HG03045 (cell line): ENCODE data around the gene FBN3.

Source experiments
- ATAC-seq: cut with Tn5 transposase; IDR thresholded peaks from one replicate; pipeline ENCODE4 v1.9.1; 2021; ENCODE audit warnings: mild to moderate bottlenecking, moderate library complexity; ENCODE audit not compliant: unreplicated experiment

Gene FBN3

DNA sequence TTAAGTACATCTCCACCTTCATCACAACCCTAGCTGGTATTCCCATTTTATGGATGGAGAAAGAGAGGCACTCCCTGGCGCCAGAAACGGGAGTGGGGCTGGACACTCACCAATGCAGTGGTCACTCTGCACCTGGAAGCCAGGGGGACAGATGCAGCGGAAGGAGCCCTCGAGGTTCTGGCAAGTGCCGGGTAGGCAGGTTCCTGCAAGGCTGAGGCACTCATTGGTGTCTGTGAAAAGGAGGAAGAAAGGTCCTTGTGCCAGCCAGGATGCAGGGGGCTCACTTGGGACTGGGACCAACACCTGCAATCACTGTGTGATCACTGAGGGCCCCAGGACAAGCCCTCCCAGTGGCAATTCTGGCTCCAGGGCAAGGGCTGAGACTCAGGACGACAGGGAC, 55.1 kb downstream of the FBN3 start:
- no peak for ATAC-seq

DNA sequence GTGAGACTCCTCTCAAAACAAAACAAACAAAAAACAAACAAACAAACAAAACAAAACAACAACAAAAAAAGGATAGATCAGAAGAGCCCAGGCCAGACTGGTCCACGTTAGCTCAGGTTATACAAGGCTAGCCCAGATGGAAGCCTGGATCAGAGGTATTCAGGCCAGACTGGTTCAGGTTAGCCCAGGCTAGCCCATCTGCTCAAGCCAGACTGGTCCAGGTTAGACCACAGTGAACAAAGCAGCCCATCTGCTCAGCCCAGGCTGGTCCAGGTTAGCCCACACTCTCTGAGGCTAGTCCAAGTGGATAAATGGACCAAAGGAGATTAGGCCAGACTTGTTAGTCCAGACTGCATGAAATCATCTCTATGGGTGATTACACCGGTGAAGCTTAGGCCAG, 55.7 kb downstream of the FBN3 start:
- no peak for ATAC-seq

DNA sequence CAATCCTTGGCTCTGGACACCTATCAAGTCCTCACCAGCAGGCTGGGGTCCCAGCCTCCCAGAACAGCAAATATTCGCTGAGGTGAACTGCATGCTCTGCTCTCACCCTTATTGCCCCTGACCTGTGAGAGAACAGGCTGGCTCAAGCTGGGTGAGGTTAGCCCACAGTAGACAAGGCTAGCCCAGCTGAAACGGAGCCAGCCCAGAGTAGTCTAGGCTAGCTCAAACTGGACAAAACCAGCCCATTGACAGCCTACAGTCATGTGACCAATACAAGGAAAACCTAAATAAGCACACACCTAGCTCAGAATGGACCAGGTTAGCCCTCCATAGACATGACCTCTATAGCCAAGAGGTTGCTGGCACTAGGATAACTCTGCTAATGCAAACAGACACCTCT, 58.4 kb downstream of the FBN3 start:
- ATAC-seq = no peak

GRCh38 chr19:8089664-8090601, 59.5 kb downstream of the FBN3 start:
- ATAC-seq = no peak

DNA sequence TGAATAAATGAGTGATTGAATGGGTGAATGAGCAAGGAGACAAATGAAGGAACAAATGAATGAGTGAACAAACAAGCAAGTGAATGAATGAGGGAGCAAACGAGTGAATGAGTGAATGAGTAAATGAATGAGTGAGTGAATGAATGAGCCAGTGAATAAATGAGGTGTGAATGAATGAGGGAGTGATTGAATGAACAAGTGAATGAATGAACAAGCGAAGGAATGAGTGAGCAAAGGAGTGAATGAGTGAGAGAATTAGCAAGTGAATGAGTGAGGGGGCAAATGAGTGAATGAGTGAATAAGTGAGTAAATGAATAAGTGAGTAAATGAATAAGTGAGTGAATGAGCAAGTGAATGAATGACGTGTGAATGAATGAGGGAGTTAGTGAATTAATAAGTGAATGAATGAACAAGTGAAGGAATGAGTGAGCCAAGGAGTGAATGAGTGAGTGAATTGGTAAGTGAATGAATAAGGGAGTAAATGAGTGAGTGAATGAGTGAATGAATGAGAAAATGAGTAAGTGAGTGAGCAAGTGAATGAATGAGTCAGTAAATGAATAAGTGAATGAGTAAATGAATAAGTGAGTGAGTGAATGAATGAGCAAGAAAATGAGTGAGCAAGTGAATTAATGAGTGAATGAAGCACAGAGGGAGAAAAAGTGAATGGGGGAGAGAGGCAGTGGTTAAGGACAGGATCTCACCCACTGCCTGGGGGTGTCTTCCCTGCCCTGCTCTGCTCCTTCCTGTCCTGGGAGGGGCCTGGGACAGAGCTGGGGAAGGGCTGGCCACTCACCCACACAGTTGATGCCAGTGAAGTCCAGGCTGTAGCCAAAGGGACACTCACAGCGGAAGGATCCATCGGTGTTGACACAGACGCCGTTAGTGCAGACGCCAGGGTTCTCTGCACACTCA, 60.4 kb downstream of the FBN3 start:
- no peak for ATAC-seq

- ATAC-seq = no peak
Measured at GRCh38 chr19:8087876-8088275, 61.5 kb downstream of the FBN3 start.

GRCh38 chr19:8086849-8087248, 62.5 kb downstream of the FBN3 start:
- no peak for ATAC-seq

DNA sequence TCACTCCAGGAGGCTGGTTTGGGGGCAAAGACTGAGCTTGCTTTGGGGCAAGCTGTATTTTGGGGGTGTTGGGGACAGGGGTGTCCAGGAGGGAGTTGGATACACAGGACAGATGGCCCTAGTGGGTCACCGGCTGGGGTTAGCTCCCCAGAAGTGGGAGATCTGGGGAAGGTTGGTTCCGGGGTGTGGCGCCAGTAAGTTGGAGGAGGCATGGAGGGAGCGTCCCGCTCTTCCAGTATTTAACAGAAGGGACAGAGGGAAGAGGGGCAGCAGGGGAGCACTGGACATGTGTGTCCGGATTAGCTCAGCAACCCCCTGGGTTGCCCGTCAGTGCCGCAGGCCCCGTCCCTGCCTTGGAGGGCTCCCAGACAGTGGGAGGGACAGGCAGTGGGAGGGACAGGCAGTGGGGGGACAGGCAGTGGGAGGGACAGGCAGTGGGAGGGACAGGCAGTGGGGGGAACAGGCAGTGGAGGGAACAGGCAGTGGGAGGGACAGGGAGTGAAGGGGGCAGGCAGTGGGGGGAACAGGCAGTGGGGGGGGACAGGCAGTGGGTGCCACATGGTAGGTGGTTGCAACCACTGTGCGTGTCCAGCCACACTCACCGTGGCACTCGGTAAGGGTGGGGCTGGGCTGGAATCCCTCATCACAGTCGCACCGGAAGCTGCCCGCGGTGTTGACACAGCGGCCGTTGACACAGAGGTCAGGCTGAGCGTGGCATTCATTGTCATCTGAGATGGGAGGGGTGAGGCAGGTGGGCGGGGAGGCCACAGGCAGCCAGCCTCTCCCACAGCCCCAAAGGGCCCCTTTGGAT, 63.6 kb downstream of the FBN3 start:
- ATAC-seq = no peak

DNA sequence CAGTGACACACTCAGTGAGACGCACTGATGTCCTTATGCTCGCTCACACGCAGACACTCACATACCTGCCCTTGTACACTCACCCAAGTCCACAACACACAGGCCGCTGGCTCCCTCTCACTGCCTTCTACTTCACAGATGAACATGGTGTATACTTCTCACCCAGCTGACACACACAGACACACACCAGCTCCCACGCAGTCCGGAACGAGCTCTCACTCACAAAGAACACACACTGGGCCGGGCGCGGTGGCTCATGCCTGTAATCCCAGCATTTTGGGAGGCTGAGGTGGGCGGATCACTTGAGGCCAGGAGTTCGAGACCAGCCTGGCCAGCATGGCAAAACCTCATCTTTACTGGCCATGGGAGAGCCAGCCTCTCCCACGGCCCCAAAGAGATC, 65.2 kb downstream of the FBN3 start:
- no peak for ATAC-seq

GRCh38 chr19:8083141-8083540, 66.3 kb downstream of the FBN3 start:
- no peak for ATAC-seq

GRCh38 chr19:8081569-8082550, 67.5 kb downstream of the FBN3 start:
- ATAC-seq = no peak

GRCh38 chr19:8080832-8081231, 68.6 kb downstream of the FBN3 start:
- ATAC-seq = no peak

DNA sequence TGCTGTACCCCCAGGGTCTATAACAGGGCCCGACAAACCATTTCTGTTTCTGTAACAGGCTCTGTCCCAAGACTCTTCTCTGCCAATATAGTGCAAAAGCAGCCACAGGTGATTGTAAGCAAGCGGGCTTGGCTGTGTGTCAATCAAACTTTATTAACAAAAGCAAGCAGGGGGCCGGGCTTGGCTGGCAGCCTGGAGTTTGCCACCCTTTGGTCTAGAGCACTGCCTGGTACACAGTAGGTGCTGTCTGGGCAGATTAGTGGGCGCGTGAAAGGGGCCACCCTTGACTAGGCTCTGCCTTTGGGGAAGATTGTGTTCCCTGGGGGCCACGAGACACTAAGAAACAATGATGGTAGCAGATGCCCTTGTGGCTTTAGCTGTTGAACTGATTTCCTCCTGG, 69.4 kb downstream of the FBN3 start:
- ATAC-seq = no peak

DNA sequence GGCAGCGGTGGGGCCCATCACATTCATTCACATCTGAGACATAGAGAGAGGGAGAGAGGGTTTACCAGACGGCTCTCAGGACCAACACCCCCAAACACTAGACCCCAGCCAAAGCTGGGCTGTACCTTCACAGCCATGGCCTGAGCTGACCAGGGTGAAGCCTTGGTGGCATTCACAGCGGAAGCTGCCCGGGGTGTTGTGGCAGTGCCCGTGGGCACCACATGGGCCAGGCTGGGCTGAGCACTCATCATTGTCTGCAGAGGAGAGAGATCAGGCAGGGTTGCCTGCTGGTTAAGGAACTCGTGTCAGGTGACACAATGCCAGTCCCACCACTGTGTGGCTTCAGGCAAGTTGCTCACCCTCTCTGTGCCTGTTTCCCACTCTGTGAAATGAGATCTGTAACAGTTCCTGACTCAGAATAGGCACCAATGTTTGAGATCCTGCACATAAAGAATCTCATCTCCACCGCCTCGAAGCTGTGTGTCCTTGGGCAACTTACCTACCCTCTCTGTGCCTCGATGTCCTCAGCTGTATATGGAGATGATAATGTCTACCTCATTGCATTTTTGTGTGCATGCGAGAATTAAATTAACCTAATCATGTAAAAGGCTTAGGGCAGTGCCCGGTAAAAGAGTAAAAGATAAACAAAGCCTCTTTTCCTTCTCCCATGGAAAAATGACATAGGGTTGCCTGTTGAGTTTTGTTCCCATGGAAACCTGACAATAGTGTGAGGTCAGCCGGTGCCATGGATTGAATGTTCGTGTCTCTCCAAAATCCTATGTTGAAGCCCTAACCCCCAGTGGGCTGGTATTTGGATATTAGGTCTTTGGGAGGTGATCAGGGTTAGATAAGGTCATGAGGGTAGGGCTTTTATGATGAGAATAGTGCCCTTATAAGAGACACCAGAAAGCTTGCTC, 74.0 kb downstream of the FBN3 start:
- no peak for ATAC-seq

DNA sequence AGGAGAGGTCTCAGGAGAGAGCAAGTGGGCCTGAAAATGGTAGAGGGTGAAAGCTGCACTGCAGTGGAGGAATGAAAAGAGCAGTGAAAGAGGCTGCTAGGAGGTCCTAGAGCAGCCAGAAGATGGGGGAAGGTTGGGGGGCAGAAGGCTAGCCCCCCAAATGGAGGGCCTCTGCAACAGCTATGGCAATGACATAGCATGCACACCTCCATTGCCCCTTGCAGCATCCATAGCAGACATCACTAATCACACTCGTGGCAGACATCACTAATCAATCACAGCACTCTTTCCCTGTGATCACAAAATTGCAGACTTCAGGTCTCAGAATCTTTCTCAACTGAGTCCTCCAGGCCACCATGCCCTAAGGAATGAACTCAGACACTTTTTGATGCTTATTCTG, 74.9 kb downstream of the FBN3 start:
- ATAC-seq = no peak

DNA sequence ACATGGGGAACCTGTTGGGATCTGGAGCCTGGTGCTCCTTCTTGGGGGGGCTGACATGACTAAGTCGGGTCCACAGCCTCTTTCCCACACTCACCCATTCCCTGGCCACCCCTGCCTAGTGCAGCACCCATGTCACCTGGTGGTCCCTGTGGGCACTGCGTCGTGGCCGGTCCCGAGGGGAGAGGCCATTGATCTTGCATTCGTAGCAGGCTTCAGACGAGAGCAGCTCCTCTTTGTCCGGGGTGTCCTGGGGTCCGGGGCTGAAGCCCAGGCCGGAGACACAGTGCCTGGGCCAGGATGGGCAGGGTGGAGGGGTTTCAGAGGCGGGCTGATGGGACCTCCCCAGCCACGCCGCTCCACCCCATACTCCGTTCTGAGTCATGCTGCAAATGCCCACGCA, 77.5 kb downstream of the FBN3 start:
- ATAC-seq = no peak

GRCh38 chr19:8069096-8069973, 80.1 kb downstream of the FBN3 start:
- no peak for ATAC-seq

- ATAC-seq = no peak
Measured at GRCh38 chr19:8065875-8066261, 83.5 kb downstream of the FBN3 start.
